DND-41 (cell line): Measurements from ENCODE around the gene GLUD1.

Experiments
- CTCF ChIP-seq: IDR thresholded peaks from 2 replicates; pipeline ENCODE4 v1.5.1; 2012; ENCODE audit warnings: borderline replicate concordance, low read length, moderate library complexity, mild to moderate bottlenecking; ENCODE audit not compliant: poor library complexity, severe bottlenecking; ENCODE audit errors: extremely low read depth
- EZH2 ChIP-seq: IDR thresholded peaks from 3 replicates; pipeline ENCODE4 v1.6.1; 2012; ENCODE audit warnings: borderline replicate concordance, low read depth, mild to moderate bottlenecking, moderate library complexity, low read length, inconsistent platforms; ENCODE audit not compliant: severe bottlenecking

- TF ChIP-seq CTCF = no peak
- no peak for TF ChIP-seq EZH2
These were observed at the start of gene GLUD1, which contains the start of gene SHLD2 for GRCh38 chr10:87094373-87095235.
